ENCODE data around the gene KRTAP5-10. TPM values are rescaled to one million over a fixed set of nuclear protein-coding genes. Genes with fewer than 3 reads are reported as not detected.
A peak's percentile ranks its signal among the peaks of the same experiment; 100 is the strongest.

Gene KRTAP5-10
- total and polyA plus RNA-seq, 9 of the 15 experiments (the other 6 are each of a cell fraction or from before 2014, with no cell fraction given), result not detected

DNA sequence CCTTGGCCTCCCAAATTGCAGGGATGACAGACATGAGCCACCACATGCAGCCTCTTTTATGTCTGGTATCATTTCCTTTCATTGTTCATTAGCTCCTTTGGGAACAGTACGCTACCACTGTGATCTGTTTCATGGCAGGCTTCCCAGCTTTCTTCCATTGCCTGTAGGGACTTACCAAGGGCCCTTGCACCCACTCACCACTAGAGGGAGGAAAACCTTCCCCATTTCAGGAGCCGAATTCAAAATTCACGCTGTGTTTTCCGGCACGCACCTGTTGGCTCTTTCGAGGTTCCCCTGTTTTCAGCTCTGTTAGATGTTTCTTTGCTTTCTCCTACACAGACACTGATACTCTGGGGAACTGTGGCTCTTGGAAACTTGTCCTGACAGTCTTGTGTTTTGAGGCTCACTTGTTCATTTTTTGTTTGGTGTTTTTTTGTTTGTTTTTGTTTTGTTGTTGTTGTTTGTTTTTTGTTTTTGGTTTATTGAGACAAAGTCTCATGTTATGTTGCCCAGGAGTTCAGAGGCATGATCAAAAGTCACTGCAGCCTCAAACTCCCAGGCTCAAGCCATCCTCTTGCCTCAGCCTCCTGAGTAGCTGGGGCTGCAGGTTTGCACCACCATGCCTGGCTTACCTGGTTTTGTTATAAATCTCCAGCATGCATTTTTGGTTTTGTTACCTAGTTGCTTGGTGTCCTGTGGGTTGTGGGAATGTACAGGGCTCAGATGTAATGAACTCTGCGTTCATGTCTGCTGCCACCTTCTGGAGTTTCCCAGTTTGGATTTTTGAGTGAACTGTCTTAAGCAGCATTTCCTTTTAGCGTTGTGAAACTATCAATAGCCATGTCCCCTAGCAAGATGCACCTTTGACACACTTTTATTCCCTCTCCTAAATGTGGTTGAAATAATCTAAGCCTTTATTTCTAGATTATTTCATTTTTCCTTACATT, 15.0 kb downstream of the KRTAP5-10 start (continued):
- TF ChIP-seq, protein P1, sequence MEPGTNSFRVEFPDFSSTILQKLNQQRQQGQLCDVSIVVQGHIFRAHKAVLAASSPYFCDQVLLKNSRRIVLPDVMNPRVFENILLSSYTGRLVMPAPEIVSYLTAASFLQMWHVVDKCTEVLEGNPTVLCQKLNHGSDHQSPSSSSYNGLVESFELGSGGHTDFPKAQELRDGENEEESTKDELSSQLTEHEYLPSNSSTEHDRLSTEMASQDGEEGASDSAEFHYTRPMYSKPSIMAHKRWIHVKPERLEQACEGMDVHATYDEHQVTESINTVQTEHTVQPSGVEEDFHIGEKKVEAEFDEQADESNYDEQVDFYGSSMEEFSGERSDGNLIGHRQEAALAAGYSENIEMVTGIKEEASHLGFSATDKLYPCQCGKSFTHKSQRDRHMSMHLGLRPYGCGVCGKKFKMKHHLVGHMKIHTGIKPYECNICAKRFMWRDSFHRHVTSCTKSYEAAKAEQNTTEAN (CRISPR knock-in tag; IDR thresholded peaks at IDR 0.05), result no peak
- peak in 1 of 3 experiments; percentile 18 for TF ChIP-seq YY1 (IDR thresholded peaks at IDR 0.05; ENCODE audit: borderline replicate concordance in 1 of 3, control insufficient read depth in 1 of 3, extremely low read depth in 1 of 3, insufficient read depth in 3 of 3, insufficient read length in 1 of 3, insufficient replicate concordance in 2 of 3, low read depth in 1 of 3, low read length in 2 of 3)
- TF ChIP-seq, protein P2, sequence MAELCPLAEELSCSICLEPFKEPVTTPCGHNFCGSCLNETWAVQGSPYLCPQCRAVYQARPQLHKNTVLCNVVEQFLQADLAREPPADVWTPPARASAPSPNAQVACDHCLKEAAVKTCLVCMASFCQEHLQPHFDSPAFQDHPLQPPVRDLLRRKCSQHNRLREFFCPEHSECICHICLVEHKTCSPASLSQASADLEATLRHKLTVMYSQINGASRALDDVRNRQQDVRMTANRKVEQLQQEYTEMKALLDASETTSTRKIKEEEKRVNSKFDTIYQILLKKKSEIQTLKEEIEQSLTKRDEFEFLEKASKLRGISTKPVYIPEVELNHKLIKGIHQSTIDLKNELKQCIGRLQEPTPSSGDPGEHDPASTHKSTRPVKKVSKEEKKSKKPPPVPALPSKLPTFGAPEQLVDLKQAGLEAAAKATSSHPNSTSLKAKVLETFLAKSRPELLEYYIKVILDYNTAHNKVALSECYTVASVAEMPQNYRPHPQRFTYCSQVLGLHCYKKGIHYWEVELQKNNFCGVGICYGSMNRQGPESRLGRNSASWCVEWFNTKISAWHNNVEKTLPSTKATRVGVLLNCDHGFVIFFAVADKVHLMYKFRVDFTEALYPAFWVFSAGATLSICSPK (IDR thresholded peaks at IDR 0.05; ENCODE audit: borderline replicate concordance), result no peak
- TF ChIP-seq ZNF184 (CRISPR knock-in tag; IDR thresholded peaks at IDR 0.05), result no peak
- no peak for TF ChIP-seq RBM17 (IDR thresholded peaks at IDR 0.05; ENCODE audit: borderline replicate concordance, low read depth, low read length)
- peak in 1 of 2 experiments; percentile 51; a peak in 2 of 4 replicates for TF ChIP-seq RAD21 (CRISPR knock-in tag; conservative IDR thresholded peaks at IDR 0.05 in 1 of 2, IDR thresholded peaks at IDR 0.05 in 1 of 2)
- TF ChIP-seq, protein P3, sequence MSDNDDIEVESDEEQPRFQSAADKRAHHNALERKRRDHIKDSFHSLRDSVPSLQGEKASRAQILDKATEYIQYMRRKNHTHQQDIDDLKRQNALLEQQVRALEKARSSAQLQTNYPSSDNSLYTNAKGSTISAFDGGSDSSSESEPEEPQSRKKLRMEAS (CRISPR knock-in tag; IDR thresholded peaks at IDR 0.05), result no peak
- no peak for TF ChIP-seq ZNF561 (CRISPR knock-in tag; conservative IDR thresholded peaks at IDR 0.05)
- no peak for TF ChIP-seq TAF9B (IDR thresholded peaks at IDR 0.05; ENCODE audit: partially characterized antibody)
- TF ChIP-seq, protein P4, sequence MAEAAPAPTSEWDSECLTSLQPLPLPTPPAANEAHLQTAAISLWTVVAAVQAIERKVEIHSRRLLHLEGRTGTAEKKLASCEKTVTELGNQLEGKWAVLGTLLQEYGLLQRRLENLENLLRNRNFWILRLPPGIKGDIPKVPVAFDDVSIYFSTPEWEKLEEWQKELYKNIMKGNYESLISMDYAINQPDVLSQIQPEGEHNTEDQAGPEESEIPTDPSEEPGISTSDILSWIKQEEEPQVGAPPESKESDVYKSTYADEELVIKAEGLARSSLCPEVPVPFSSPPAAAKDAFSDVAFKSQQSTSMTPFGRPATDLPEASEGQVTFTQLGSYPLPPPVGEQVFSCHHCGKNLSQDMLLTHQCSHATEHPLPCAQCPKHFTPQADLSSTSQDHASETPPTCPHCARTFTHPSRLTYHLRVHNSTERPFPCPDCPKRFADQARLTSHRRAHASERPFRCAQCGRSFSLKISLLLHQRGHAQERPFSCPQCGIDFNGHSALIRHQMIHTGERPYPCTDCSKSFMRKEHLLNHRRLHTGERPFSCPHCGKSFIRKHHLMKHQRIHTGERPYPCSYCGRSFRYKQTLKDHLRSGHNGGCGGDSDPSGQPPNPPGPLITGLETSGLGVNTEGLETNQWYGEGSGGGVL (CRISPR knock-in tag; IDR thresholded peaks at IDR 0.05), result no peak
- TF ChIP-seq DIDO1 (tag; IDR thresholded peaks at IDR 0.05; ENCODE audit: low read depth), result no peak
- TF ChIP-seq, protein P5, sequence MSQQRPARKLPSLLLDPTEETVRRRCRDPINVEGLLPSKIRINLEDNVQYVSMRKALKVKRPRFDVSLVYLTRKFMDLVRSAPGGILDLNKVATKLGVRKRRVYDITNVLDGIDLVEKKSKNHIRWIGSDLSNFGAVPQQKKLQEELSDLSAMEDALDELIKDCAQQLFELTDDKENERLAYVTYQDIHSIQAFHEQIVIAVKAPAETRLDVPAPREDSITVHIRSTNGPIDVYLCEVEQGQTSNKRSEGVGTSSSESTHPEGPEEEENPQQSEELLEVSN (IDR thresholded peaks at IDR 0.05; ENCODE audit: borderline replicate concordance in 1 of 2, extremely low read depth in 1 of 2, insufficient read depth in 1 of 2, insufficient read length in 1 of 2, low read depth in 1 of 2, low read length in 1 of 2, poor library complexity in 1 of 2, severe bottlenecking in 1 of 2), result peak; percentile 16 to 49
- TF ChIP-seq PCBP1 (IDR thresholded peaks at IDR 0.05; ENCODE audit: low read depth, low read length, poor library complexity, severe bottlenecking), result no peak
- TF ChIP-seq MAFG (tag; conservative IDR thresholded peaks at IDR 0.05), result no peak
- no peak for TF ChIP-seq ZBTB7A (IDR thresholded peaks at IDR 0.05; ENCODE audit: borderline replicate concordance, control insufficient read depth, low read depth, low read length)
- no peak for TF ChIP-seq HEY1 (CRISPR knock-in tag; IDR thresholded peaks at IDR 0.05; ENCODE audit: borderline replicate concordance)
- no peak for TF ChIP-seq ZNF239 (CRISPR knock-in tag; IDR thresholded peaks at IDR 0.05)
- TF ChIP-seq ATF7 (IDR thresholded peaks at IDR 0.05), result 0 out of 2 replicates have a peak, but pooled peaks have one; percentile 25
